ENCODE data around the gene DRC7.

DNA sequence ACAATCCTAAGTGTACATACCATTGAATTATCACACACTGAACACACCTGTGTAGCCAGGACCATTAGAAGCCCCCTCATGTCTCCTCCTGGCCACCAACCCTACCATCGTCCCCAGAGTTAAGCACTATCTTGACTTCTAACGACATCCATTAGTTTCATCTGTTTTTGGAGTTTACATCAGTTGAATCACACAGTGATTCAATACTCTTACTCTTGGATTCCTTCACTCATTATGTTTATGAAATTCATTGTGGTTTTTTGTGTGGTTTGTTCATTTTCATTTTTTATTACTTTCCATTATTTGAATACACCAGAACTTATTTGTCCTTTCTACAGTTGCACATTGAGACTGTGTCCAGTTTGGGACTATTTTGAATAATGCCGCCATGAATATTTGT is 13.6 kb downstream of the DRC7 start:
- TF ChIP-seq, protein P1, sequence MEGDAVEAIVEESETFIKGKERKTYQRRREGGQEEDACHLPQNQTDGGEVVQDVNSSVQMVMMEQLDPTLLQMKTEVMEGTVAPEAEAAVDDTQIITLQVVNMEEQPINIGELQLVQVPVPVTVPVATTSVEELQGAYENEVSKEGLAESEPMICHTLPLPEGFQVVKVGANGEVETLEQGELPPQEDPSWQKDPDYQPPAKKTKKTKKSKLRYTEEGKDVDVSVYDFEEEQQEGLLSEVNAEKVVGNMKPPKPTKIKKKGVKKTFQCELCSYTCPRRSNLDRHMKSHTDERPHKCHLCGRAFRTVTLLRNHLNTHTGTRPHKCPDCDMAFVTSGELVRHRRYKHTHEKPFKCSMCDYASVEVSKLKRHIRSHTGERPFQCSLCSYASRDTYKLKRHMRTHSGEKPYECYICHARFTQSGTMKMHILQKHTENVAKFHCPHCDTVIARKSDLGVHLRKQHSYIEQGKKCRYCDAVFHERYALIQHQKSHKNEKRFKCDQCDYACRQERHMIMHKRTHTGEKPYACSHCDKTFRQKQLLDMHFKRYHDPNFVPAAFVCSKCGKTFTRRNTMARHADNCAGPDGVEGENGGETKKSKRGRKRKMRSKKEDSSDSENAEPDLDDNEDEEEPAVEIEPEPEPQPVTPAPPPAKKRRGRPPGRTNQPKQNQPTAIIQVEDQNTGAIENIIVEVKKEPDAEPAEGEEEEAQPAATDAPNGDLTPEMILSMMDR (IDR thresholded peaks at IDR 0.05) = no peak
- no peak for TF ChIP-seq EP300 (IDR thresholded peaks at IDR 0.05)
